Measurements from ENCODE around the gene TMEM97.

TMEM97 gene

GRCh38 chr17:28320215-28321061, 1.4 kb downstream of the TMEM97 start:
- peaks cover 36% of the 10 kb centered on the region for H3K36me3 ChIP-seq (ENCODE audit: low read depth)
- no peaks in the 10 kb centered on the region for H3K27me3 ChIP-seq (ENCODE audit: insufficient read depth, poor library complexity, severe bottlenecking)
- H3K9me3 ChIP-seq (ENCODE audit: severe bottlenecking) = no peaks in the 10 kb centered on the region
- TF ChIP-seq CTCF (IDR thresholded peaks at IDR 0.05; ENCODE audit: poor library complexity, severe bottlenecking) = no peak
- DNase-seq (ENCODE audit: low spot score) (no peak), ATAC-seq (ENCODE audit: low read depth) (no peak)
- no peaks in the 10 kb centered on the region for H3K4me1 ChIP-seq (ENCODE audit: insufficient read depth, poor library complexity, severe bottlenecking)
- peak overlapping the region; percentile 53 for H3K4me3 ChIP-seq (ENCODE audit: severe bottlenecking)
- peak overlapping the region; percentile 64 for H3K27ac ChIP-seq (ENCODE audit: poor library complexity, severe bottlenecking)

GRCh38 chr17:28324267-28324745, 5.3 kb downstream of the TMEM97 start:
- Histone ChIP-seq H3K4me3 (ENCODE audit: severe bottlenecking) (no peak overlapping the region), H3K27ac (ENCODE audit: poor library complexity, severe bottlenecking) (no peak overlapping the region), H3K36me3 (ENCODE audit: low read depth) (peaks cover 68% of the 10 kb centered on the region), H3K9me3 (ENCODE audit: severe bottlenecking) (no peaks in the 10 kb centered on the region), H3K27me3 (ENCODE audit: insufficient read depth, poor library complexity, severe bottlenecking) (no peaks in the 10 kb centered on the region), H3K4me1 (ENCODE audit: insufficient read depth, poor library complexity, severe bottlenecking) (no peaks in the 10 kb centered on the region)
- ATAC-seq (ENCODE audit: low read depth) (no peak), DNase-seq (ENCODE audit: low spot score) (no peak)
- no peak for TF ChIP-seq CTCF (IDR thresholded peaks at IDR 0.05; ENCODE audit: poor library complexity, severe bottlenecking)

GRCh38 chr17:28324781-28325180, 5.8 kb downstream of the TMEM97 start:
- Histone ChIP-seq H3K4me1 (ENCODE audit: insufficient read depth, poor library complexity, severe bottlenecking) (no peaks in the 10 kb centered on the region), H3K27ac (ENCODE audit: poor library complexity, severe bottlenecking) (no peak overlapping the region), H3K9me3 (ENCODE audit: severe bottlenecking) (no peaks in the 10 kb centered on the region), H3K36me3 (ENCODE audit: low read depth) (peaks cover 72% of the 10 kb centered on the region), H3K27me3 (ENCODE audit: insufficient read depth, poor library complexity, severe bottlenecking) (no peaks in the 10 kb centered on the region), H3K4me3 (ENCODE audit: severe bottlenecking) (no peak overlapping the region)
- DNase-seq (ENCODE audit: low spot score) (no peak), ATAC-seq (ENCODE audit: low read depth) (no peak)
- TF ChIP-seq CTCF (IDR thresholded peaks at IDR 0.05; ENCODE audit: poor library complexity, severe bottlenecking) = no peak

- no peak for TF ChIP-seq CTCF (IDR thresholded peaks at IDR 0.05; ENCODE audit: poor library complexity, severe bottlenecking)
- no peaks in the 10 kb centered on the region for H3K4me1 ChIP-seq (ENCODE audit: insufficient read depth, poor library complexity, severe bottlenecking)
- H3K36me3 ChIP-seq (ENCODE audit: low read depth) = peaks cover 72% of the 10 kb centered on the region
- ATAC-seq (ENCODE audit: low read depth) = no peak
- no peak overlapping the region for H3K4me3 ChIP-seq (ENCODE audit: severe bottlenecking)
- H3K27ac ChIP-seq (ENCODE audit: poor library complexity, severe bottlenecking) = no peak overlapping the region
- DNase-seq (ENCODE audit: low spot score) = no peak
- no peaks in the 10 kb centered on the region for H3K27me3 ChIP-seq (ENCODE audit: insufficient read depth, poor library complexity, severe bottlenecking)
- H3K9me3 ChIP-seq (ENCODE audit: severe bottlenecking) = no peaks in the 10 kb centered on the region
Observed at GRCh38 chr17:28325211-28325610, 6.2 kb downstream of the TMEM97 start.

- no peak for DNase-seq (ENCODE audit: low spot score)
- no peak for ATAC-seq (ENCODE audit: low read depth)
- Histone ChIP-seq H3K27me3 (ENCODE audit: insufficient read depth, poor library complexity, severe bottlenecking) (no peaks in the 10 kb centered on the region), H3K36me3 (ENCODE audit: low read depth) (peaks cover 70% of the 10 kb centered on the region), H3K27ac (ENCODE audit: poor library complexity, severe bottlenecking) (no peak overlapping the region), H3K9me3 (ENCODE audit: severe bottlenecking) (no peaks in the 10 kb centered on the region), H3K4me3 (ENCODE audit: severe bottlenecking) (no peak overlapping the region), H3K4me1 (ENCODE audit: insufficient read depth, poor library complexity, severe bottlenecking) (no peaks in the 10 kb centered on the region)
- no peak for TF ChIP-seq CTCF (IDR thresholded peaks at IDR 0.05; ENCODE audit: poor library complexity, severe bottlenecking)
Observed at GRCh38 chr17:28326114-28326513, 7.1 kb downstream of the TMEM97 start.

Measured in RWPE2 (cell line).